Measurements from ENCODE around the gene LMTK3. TPM values are rescaled to one million over a fixed set of nuclear protein-coding genes. Genes with fewer than 3 reads are reported as not detected.

LMTK3 gene
- total and polyA plus RNA-seq, 2 experiments from 2014 or later, result 1.6 to 11.8 TPM

DNA sequence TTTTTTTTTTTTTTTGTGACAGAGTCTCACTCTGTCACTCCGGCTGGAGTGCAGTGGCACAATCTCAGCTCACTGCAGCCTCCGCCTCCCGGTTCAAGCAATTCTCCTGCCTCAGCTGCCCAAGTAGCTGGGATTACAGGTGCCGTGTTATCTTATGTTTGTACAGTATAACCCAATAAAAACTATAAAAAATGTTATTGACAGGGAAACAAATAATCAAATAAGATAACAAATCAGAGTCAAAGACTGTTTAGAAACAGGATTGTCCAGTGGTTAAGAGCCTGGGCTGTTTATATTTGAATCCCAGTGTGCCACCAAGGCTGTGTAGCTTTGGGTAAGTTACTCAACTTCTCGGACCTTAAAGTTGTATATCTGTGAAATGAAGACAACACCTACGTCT, 19.1 kb upstream of the LMTK3 start:
- ATAC-seq (no peak), DNase-seq (ENCODE audit: low spot score) (no peak)
- Mint-ChIP-seq H3K4me3 (no peak overlapping the region), H3K27ac (no peak overlapping the region), H3K9me3 (peaks cover 37% of the 10 kb centered on the region), H3K4me1 (peaks cover 7% of the 10 kb centered on the region), H3K36me3 (ENCODE audit: low read depth) (peaks cover 20% of the 10 kb centered on the region; the same call in 2 of the 3 replicates), H3K27me3 (ENCODE audit: insufficient read depth, low read depth, poor library complexity) (peaks cover 12% of the 10 kb centered on the region)
- no peaks in the 10 kb centered on the region for H3K79me2 ChIP-seq (replicated peaks; ENCODE audit: insufficient read depth)
- TF ChIP-seq CREB1 (CRISPR knock-in tag; IDR thresholded peaks at IDR 0.05; ENCODE audit: low read depth) (no peak), NANOG (IDR thresholded peaks at IDR 0.05; ENCODE audit: borderline replicate concordance) (no peak), REST (IDR thresholded peaks at IDR 0.05; ENCODE audit: unreplicated experiment) (no peak), ZNF114 (CRISPR knock-in tag; IDR thresholded peaks at IDR 0.05) (no peak), STAT1 (IDR thresholded peaks at IDR 0.05; ENCODE audit: unreplicated experiment) (no peak), POLR2AphosphoS5 (IDR thresholded peaks at IDR 0.05; ENCODE audit: low read depth) (no peak), CTCF (conservative IDR thresholded peaks at IDR 0.05; ENCODE audit: low read depth in 2 of 2) (no peak), JUNB (IDR thresholded peaks at IDR 0.05; ENCODE audit: unreplicated experiment) (no peak), EZH2 (IDR thresholded peaks at IDR 0.05; ENCODE audit: low read depth, unreplicated experiment) (no peak), ZNF331 (CRISPR knock-in tag; IDR thresholded peaks at IDR 0.05; ENCODE audit: low read depth) (no peak), EZH2phosphoT487 (IDR thresholded peaks at IDR 0.05; ENCODE audit: unreplicated experiment) (no peak), ETS1 (IDR thresholded peaks at IDR 0.05) (no peak)
- TF ChIP-seq, protein P1, sequence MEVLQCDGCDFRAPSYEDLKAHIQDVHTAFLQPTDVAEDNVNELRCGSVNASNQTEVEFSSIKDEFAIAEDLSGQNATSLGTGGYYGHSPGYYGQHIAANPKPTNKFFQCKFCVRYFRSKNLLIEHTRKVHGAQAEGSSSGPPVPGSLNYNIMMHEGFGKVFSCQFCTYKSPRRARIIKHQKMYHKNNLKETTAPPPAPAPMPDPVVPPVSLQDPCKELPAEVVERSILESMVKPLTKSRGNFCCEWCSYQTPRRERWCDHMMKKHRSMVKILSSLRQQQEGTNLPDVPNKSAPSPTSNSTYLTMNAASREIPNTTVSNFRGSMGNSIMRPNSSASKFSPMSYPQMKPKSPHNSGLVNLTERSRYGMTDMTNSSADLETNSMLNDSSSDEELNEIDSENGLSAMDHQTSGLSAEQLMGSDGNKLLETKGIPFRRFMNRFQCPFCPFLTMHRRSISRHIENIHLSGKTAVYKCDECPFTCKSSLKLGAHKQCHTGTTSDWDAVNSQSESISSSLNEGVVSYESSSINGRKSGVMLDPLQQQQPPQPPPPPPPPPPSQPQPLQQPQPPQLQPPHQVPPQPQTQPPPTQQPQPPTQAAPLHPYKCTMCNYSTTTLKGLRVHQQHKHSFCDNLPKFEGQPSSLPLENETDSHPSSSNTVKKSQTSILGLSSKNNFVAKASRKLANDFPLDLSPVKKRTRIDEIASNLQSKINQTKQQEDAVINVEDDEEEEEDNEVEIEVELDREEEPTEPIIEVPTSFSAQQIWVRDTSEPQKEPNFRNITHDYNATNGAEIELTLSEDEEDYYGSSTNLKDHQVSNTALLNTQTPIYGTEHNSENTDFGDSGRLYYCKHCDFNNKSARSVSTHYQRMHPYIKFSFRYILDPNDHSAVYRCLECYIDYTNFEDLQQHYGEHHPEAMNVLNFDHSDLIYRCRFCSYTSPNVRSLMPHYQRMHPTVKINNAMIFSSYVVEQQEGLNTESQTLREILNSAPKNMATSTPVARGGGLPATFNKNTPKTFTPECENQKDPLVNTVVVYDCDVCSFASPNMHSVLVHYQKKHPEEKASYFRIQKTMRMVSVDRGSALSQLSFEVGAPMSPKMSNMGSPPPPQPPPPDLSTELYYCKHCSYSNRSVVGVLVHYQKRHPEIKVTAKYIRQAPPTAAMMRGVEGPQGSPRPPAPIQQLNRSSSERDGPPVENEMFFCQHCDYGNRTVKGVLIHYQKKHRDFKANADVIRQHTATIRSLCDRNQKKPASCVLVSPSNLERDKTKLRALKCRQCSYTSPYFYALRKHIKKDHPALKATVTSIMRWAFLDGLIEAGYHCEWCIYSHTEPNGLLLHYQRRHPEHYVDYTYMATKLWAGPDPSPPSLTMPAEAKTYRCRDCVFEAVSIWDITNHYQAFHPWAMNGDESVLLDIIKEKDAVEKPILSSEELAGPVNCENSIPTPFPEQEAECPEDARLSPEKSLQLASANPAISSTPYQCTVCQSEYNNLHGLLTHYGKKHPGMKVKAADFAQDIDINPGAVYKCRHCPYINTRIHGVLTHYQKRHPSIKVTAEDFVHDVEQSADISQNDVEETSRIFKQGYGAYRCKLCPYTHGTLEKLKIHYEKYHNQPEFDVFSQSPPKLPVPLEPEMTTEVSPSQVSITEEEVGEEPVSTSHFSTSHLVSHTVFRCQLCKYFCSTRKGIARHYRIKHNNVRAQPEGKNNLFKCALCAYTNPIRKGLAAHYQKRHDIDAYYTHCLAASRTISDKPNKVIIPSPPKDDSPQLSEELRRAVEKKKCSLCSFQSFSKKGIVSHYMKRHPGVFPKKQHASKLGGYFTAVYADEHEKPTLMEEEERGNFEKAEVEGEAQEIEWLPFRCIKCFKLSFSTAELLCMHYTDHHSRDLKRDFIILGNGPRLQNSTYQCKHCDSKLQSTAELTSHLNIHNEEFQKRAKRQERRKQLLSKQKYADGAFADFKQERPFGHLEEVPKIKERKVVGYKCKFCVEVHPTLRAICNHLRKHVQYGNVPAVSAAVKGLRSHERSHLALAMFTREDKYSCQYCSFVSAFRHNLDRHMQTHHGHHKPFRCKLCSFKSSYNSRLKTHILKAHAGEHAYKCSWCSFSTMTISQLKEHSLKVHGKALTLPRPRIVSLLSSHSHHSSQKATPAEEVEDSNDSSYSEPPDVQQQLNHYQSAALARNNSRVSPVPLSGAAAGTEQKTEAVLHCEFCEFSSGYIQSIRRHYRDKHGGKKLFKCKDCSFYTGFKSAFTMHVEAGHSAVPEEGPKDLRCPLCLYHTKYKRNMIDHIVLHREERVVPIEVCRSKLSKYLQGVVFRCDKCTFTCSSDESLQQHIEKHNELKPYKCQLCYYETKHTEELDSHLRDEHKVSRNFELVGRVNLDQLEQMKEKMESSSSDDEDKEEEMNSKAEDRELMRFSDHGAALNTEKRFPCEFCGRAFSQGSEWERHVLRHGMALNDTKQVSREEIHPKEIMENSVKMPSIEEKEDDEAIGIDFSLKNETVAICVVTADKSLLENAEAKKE (CRISPR knock-in tag; IDR thresholded peaks at IDR 0.05), result no peak
- H3K27me3 ChIP-seq (ENCODE audit: insufficient read depth), result no peaks in the 10 kb centered on the region
- no peaks in the 10 kb centered on the region for H3K4me1 ChIP-seq (ENCODE audit: insufficient read depth)
- no peak overlapping the region for H3K4me3 ChIP-seq
- 0 out of 2 replicates have a peak overlapping the region, but pooled peaks have one; percentile 18 for H2AFZ ChIP-seq
- no peak overlapping the region for H3K4me2 ChIP-seq
- H3K9me2 ChIP-seq (ENCODE audit: insufficient read depth), result no peaks in the 10 kb centered on the region
- no peaks in the 10 kb centered on the region for H3F3A ChIP-seq (replicated peaks; ENCODE audit: low read depth)
- H4K20me1 ChIP-seq (replicated peaks; ENCODE audit: insufficient read depth), result no peaks in the 10 kb centered on the region
- peaks cover 8% of the 10 kb centered on the region; the same call in 1 of the 2 replicates for H3K36me3 ChIP-seq (ENCODE audit: insufficient read depth)
- no peak overlapping the region for H3K27ac ChIP-seq (ENCODE audit: low read depth)

Measured in GM23338 (cell line).